ENCODE results near the gene SCN8A.
"Not testable (repeated sequence)": the region's sequence is repeated elsewhere in the genome, so short reads cannot be mapped to it uniquely, and the experiment has no call there.

Gene SCN8A

GRCh38 chr12:51774933-51775332 lies 183.9 kb downstream of the SCN8A start:
- DNase-seq: no peak

GRCh38 chr12:51777457-51777856 lies 186.4 kb downstream of the SCN8A start:
- DNase-seq: no peak

GRCh38 chr12:51777973-51778372 lies 186.9 kb downstream of the SCN8A start:
- DNase-seq: no peak

GRCh38 chr12:51779876-51780275 lies 188.8 kb downstream of the SCN8A start:
- DNase-seq: no peak

GRCh38 chr12:51784688-51785087 lies 193.7 kb downstream of the SCN8A start:
- DNase-seq: no peak

- no peak for DNase-seq
These were observed 194.9 kb downstream of the SCN8A start for GRCh38 chr12:51785906-51786305.

GRCh38 chr12:51788876-51789275 lies 197.8 kb downstream of the SCN8A start:
- DNase-seq: no peak

- DNase-seq: no peak
These were observed 201.4 kb downstream of the SCN8A start for GRCh38 chr12:51792417-51792816.

- no peak for DNase-seq
These were observed 202.2 kb downstream of the SCN8A start for GRCh38 chr12:51793201-51793600.

- DNase-seq: no peak
These were observed 206.3 kb downstream of the SCN8A start for GRCh38 chr12:51797301-51797700.

DNA sequence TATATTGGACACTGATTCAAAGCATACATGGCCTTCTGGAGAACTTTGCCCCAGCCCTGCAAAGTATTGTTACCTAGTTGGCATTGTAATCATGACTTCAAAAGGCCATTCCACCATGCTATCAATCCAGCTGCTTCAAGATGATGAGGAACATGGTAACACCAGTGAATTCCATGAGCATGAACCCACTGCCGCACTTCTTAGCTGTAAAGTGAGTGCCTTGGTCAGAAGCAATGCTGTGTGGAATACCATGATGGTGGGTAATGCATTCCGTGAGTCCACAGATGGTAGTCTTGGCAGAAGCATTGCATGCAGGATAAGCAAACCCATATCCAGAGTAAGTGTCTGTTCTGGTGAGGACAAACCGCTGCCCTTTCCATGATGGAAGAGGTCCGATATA lies 207.0 kb downstream of the SCN8A start:
- DNase-seq: not testable (repeated sequence)

DNA sequence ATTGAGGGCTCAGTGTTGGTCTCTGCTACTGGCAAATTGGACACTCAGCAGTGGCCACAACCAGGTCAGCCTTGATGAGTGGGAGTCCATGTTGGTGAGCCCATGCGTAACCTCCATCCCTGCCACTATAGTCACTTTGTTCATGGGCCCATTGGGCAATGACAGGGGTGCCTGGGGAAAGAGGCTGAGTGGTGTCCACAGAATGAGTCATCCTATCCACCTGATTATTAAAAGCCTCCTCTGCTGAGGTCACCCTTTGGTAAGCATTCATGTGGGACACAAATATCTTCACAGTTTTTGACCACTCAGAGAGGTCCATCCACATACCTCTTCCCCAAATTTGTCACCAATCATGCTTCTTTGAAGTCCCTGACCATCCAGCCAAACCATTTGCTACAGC lies 207.5 kb downstream of the SCN8A start:
- no peak for DNase-seq

DNA sequence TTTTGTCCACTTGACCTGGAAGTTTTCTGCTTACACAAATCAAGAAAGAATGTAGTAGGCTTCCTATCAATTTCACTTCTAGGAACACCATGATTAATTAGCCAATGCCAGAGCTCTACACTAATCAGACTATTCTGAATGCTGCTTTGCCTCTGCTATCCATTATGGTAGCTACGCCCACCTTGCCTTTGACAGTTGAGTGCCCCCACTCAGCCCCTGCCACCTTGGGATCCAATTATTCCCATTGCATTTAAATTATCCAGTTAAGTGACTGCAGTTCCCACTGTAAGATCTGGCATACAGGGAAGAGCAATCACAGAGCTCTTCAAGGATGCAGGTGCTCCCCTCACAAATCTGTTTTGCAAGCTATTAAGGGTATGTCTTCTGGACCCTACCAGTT lies 210.0 kb downstream of the SCN8A start:
- no peak for DNase-seq

GRCh38 chr12:51806896-51807295 lies 215.9 kb downstream of the SCN8A start:
- DNase-seq: no peak

- DNase-seq: no peak
These were observed 218.2 kb downstream of the SCN8A start for GRCh38 chr12:51809193-51809592.

DNA sequence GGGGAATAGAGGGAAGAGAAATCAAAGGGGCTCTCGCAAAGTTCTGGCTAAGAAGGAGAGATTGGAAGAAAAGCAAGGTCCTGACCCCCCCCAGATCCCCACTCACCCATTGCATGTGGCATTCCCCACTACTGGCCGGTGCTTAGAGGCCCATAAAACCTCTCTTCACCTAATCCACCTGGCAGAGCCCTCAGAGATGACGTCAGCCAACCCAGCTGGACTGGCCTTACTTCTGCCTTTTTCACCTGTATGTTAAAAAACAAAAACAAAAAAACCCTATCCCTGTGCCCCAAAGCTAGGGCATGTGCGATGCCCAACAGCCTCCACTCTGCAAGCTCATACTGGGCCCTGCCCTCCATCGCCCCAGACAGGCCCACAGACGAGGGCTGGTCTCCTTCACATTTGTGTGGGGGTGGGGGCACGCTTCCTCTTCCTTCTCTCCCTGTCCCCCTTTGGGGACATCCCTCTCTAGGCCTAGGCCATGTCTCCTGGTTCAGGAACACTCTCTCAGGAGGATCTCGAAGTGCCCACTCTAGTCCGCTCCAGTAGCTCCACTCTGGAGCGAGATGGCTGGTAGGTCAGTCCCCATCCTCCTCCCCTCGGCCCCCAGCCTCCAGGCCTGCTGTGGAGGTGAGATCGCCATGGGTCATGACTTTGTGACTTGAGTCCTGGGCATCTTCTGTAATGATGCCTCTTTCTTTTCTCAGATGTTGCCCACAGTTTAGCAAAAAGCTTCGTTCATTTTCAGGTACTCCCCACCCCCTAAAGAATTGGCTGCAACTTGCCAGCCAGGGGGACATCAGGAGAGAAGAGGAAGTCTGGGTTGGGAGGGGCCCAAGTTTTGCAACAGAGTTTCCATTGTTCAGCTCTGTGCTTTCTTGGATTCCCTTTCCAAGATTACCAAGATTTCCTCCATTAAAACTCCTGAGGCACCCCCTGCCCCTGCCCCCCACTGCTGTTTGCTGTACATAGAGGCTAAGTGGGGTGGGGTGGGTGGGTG lies 220.5 kb downstream of the SCN8A start:
- DNase-seq: no peak

DNA sequence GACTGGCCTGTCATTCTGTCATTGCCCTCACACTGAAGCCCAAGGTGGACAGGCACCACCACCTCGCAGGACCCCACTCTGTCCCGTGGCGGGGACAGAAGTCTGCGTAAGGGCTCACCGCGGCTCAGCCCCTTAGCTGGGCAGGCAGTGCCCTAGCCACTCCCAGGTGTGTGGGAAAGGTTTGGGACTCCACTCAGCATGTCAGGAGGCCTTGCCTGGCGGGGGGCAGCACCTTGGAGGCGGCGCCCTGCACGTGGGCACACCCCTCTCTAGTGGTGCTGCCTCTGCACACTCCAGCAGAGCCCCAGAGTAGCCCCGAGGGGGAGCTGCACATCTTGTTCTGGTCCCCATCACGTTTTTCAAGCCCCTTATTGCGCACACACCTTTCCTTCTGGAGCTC lies 221.8 kb downstream of the SCN8A start:
- no peak for DNase-seq

DNA sequence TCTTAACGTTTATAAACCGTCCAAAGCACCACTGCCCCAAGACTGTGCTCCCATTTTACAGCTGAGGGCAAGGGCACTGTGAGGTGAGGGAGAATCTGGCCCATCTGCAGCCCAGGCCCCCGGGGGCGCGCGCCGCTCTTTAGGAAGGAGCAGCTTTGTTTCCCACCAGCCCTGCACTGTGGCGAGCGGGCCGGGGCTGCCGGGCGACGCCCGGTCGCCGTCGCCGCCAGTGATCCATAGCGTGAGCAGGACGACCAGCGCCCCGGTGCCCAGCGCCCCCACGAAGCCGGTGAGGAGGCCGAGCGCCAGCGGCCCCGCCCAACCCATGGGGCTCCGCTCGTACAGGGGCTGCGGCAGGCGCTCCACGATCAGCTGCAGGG lies 222.9 kb downstream of the SCN8A start:
- DNase-seq: no peak

GRCh38 chr12:51814311-51815088 lies 223.5 kb downstream of the SCN8A start:
- DNase-seq: no peak

DNA sequence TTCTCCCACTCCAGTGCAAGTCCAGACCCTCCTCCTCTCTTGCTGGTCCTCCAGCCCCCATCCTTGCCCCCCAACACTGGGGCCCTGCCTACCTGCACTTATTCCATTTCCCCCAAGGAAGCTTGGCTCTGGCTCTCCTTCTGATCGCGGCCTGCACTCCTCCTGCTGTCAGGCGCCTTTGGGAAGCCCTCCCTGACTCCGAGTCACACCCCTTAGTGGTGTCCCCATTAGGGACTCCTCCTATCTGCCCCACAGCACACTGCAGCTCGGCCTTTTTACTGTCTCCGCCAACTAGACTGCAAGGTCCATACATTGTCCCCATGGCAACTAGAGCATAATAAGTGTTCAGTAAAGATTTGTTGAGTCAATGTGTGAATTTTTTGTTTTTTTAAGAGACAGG lies 224.5 kb downstream of the SCN8A start:
- no peak for DNase-seq

- DNase-seq: no peak
These were observed 226.3 kb downstream of the SCN8A start for GRCh38 chr12:51817027-51817953.

GRCh38 chr12:51818086-51818485 lies 227.1 kb downstream of the SCN8A start:
- DNase-seq: no peak
